ENCODE data around the gene TMEM179.

TMEM179 gene

DNA sequence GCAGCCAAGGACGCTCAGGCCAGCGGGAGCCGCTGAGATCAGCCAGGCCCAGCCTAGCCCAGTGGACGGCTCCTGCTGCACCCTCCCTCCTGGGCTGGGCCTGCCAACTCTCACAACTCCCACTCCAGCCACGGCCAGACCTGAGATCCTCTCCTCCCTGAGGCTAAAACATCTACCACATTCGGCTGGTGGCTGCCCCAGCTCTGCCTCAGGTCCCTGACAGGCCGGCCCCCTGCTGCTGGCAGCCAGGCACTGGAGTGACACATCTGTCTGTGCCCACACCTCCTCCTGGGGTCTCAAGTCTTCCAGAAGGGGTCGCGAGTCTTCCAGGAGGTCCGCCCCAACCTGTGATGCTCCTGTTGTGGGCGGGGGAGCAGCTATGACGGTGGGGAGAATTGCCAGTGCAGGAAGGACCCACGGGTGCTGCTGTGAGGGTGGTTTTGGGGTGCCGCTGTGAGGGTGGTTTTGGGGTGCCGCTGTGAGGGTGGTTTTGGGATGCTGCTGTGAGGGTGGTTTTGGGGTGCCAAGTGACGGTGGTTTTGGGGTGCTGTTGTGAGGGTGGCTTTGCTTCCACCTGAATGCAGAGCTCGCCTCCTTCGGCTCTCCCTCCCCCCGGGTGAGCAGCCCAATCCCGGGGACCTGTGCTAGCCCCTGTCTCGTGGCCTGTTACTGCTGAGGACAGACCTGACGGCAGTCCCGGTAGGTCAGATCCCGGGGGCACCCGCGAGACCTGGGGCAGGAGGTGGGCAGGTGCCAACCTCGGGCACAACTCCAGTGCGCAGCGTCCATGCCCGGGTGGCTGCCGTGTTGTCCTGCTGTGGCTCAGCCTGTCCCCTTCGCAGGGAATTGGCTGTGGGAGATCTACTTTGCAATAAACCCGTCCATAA, 52.5 kb downstream of the TMEM179 start:
- no peak overlapping the region for H3K4me2 ChIP-seq (ENCODE audit: insufficient read depth, low read length)
- no peak for ATAC-seq (ENCODE audit: insufficient read depth, low read depth)
- H3K9me3 ChIP-seq (ENCODE audit: insufficient read depth, low read length, severe bottlenecking) = no peaks in the 10 kb centered on the region
- TF ChIP-seq EZH2 (IDR thresholded peaks at IDR 0.05; ENCODE audit: borderline replicate concordance, low read depth, low read length, severe bottlenecking) = no peak
- TF ChIP-seq, protein P1, sequence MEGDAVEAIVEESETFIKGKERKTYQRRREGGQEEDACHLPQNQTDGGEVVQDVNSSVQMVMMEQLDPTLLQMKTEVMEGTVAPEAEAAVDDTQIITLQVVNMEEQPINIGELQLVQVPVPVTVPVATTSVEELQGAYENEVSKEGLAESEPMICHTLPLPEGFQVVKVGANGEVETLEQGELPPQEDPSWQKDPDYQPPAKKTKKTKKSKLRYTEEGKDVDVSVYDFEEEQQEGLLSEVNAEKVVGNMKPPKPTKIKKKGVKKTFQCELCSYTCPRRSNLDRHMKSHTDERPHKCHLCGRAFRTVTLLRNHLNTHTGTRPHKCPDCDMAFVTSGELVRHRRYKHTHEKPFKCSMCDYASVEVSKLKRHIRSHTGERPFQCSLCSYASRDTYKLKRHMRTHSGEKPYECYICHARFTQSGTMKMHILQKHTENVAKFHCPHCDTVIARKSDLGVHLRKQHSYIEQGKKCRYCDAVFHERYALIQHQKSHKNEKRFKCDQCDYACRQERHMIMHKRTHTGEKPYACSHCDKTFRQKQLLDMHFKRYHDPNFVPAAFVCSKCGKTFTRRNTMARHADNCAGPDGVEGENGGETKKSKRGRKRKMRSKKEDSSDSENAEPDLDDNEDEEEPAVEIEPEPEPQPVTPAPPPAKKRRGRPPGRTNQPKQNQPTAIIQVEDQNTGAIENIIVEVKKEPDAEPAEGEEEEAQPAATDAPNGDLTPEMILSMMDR (IDR thresholded peaks at IDR 0.05; ENCODE audit: borderline replicate concordance, extremely low read depth, low read length, poor library complexity, severe bottlenecking) = no peak
- no peak overlapping the region for H3K9ac ChIP-seq (ENCODE audit: low read depth, low read length)
- peaks cover 2% of the 10 kb centered on the region; the same call in 1 of the 2 replicates for H4K20me1 ChIP-seq (ENCODE audit: insufficient read depth, low read length)
- H3K4me3 ChIP-seq (ENCODE audit: low read depth in 1 of 2, low read length in 2 of 2) = no peak overlapping the region
- H3K27me3 ChIP-seq (ENCODE audit: insufficient read depth, low read length, poor library complexity) = peaks cover 4% of the 10 kb centered on the region
- H2AFZ ChIP-seq (ENCODE audit: low read depth, low read length) = no peak overlapping the region
- no peaks in the 10 kb centered on the region for H3K36me3 ChIP-seq (ENCODE audit: insufficient read depth, low read length)
- no peaks in the 10 kb centered on the region for H3K79me2 ChIP-seq (ENCODE audit: insufficient read depth, low read length)
- DNase-seq = no peak
- H3K27ac ChIP-seq (ENCODE audit: low read length) = no peak overlapping the region
- no peaks in the 10 kb centered on the region for H3K4me1 ChIP-seq (ENCODE audit: insufficient read depth, low read length)

DNA sequence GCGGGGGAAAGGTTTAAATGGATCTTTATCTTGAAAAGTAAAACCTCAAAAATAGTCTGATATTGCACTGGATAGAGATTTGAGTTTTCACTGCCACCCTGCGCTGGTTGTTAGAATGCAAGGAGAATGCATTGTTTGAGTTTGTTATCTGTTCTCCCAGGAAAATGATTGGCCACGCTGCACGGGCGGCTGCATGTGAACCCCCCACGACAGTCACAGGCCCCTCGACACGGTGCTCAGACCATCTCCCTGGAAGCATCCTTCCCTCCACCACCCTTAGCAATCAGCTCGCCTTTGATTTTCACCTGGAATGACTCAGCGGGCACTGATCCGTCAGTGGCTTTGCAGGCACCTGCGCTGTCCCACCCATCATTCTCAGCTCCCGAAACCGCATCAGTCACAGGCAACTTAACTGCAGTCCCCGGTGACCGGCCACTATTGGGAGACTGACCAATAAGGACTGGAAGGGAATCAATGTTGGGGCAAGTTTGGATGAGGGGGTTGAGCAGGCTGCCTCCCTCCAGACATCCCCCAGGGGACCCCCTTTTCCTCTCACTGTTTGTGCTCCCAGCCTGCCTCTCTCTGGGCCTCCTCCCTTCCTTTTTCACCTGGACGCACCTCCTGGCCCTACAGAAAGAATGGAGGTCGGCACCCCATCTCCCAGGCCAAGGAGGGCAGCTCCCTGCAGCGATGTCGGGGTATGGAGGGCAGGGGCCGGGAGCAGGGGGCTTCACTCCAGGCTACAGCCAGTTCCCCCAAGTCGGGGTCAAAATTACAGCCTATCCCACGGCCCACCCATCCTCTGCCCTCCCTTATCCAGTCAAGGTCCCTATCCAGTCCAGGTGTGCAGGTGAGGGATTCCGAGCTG, 53.5 kb downstream of the TMEM179 start:
- H3K4me2 ChIP-seq (ENCODE audit: insufficient read depth, low read length) = no peak overlapping the region
- no peak overlapping the region for H2AFZ ChIP-seq (ENCODE audit: low read depth, low read length)
- H3K9me3 ChIP-seq (ENCODE audit: insufficient read depth, low read length, severe bottlenecking) = no peaks in the 10 kb centered on the region
- DNase-seq = no peak
- no peaks in the 10 kb centered on the region for H3K36me3 ChIP-seq (ENCODE audit: insufficient read depth, low read length)
- H3K27me3 ChIP-seq (ENCODE audit: insufficient read depth, low read length, poor library complexity) = peaks cover 4% of the 10 kb centered on the region
- TF ChIP-seq, protein P1 (IDR thresholded peaks at IDR 0.05; ENCODE audit: borderline replicate concordance, extremely low read depth, low read length, poor library complexity, severe bottlenecking) = no peak
- no peak for TF ChIP-seq EZH2 (IDR thresholded peaks at IDR 0.05; ENCODE audit: borderline replicate concordance, low read depth, low read length, severe bottlenecking)
- no peak overlapping the region for H3K4me3 ChIP-seq (ENCODE audit: low read depth in 1 of 2, low read length in 2 of 2)
- H4K20me1 ChIP-seq (ENCODE audit: insufficient read depth, low read length) = peaks cover 3% of the 10 kb centered on the region; the same call in 1 of the 2 replicates
- no peak overlapping the region for H3K9ac ChIP-seq (ENCODE audit: low read depth, low read length)
- ATAC-seq (ENCODE audit: insufficient read depth, low read depth) = no peak
- no peaks in the 10 kb centered on the region for H3K4me1 ChIP-seq (ENCODE audit: insufficient read depth, low read length)
- H3K79me2 ChIP-seq (ENCODE audit: insufficient read depth, low read length) = no peaks in the 10 kb centered on the region
- H3K27ac ChIP-seq (ENCODE audit: low read length) = no peak overlapping the region

DNA sequence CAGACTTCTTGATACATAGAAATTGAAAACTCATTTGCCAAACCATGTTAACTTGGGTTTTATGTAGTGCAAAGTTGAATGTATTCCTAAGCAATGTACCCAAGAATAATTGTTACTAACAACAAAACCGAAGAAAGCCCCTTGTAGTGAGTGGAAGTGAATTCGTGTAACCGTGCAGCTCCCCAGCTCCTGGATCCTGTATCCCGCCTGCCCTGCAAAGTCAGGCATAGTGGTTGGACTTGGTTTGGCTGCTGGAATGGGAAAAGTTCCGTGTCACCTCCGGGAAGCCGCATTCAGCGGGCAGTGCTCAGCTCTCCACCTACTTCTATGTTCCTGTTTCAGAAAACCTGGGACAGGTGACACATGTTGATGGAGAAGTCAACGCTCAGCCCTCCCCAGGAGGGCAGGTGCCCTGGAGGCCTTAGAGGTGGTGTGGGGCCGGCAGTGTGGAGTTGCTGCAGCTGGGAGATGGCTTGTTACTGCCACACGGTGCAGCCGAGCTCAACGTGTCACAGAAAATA, 54.2 kb downstream of the TMEM179 start:
- no peak overlapping the region for H3K9ac ChIP-seq (ENCODE audit: low read depth, low read length)
- H3K4me2 ChIP-seq (ENCODE audit: insufficient read depth, low read length) = no peak overlapping the region
- no peak overlapping the region for H3K4me3 ChIP-seq (ENCODE audit: low read depth in 1 of 2, low read length in 2 of 2)
- TF ChIP-seq EZH2 (IDR thresholded peaks at IDR 0.05; ENCODE audit: borderline replicate concordance, low read depth, low read length, severe bottlenecking) = no peak
- TF ChIP-seq, protein P1 (IDR thresholded peaks at IDR 0.05; ENCODE audit: borderline replicate concordance, extremely low read depth, low read length, poor library complexity, severe bottlenecking) = no peak
- H4K20me1 ChIP-seq (ENCODE audit: insufficient read depth, low read length) = peaks cover 3% of the 10 kb centered on the region; the same call in 1 of the 2 replicates
- no peaks in the 10 kb centered on the region for H3K9me3 ChIP-seq (ENCODE audit: insufficient read depth, low read length, severe bottlenecking)
- ATAC-seq (ENCODE audit: insufficient read depth, low read depth) = no peak
- peaks cover 4% of the 10 kb centered on the region for H3K27me3 ChIP-seq (ENCODE audit: insufficient read depth, low read length, poor library complexity)
- no peaks in the 10 kb centered on the region for H3K79me2 ChIP-seq (ENCODE audit: insufficient read depth, low read length)
- no peaks in the 10 kb centered on the region for H3K4me1 ChIP-seq (ENCODE audit: insufficient read depth, low read length)
- no peak overlapping the region for H2AFZ ChIP-seq (ENCODE audit: low read depth, low read length)
- no peak overlapping the region for H3K27ac ChIP-seq (ENCODE audit: low read length)
- H3K36me3 ChIP-seq (ENCODE audit: insufficient read depth, low read length) = no peaks in the 10 kb centered on the region
- no peak for DNase-seq

All from DND-41 (cell line).